HG03520 (cell line): Measurements from ENCODE around the gene STX3.
"Not testable (repeated sequence)": the region's sequence is repeated elsewhere in the genome, so short reads cannot be mapped to it uniquely, and the experiment has no call there.

ENCODE experiments used
- ATAC-seq: cut with Tn5 transposase; IDR thresholded peaks from one replicate; pipeline ENCODE4 v1.9.1; 2021; ENCODE audit warnings: mild to moderate bottlenecking, moderate library complexity; ENCODE audit not compliant: unreplicated experiment

STX3 gene

DNA sequence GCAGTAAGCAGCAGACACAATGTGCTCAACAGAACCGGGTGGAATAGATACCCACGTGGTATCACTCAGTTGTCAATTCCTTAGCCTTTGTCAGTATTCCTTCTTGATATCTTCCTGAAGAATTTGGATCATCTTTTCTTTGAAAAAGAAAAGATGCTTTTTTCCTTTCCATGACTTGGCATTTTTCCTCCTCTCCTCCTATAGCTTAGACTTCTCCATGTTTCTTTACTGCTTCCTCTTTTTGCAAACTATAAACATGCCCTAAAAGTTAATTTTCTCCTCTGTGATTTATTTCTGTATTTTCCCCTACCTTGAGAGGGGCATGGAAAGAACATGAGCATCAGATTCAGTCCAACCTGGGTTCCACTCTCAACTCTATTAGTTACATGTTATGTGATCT lies 78.4 kb downstream of the STX3 start:
- ATAC-seq: no peak

DNA sequence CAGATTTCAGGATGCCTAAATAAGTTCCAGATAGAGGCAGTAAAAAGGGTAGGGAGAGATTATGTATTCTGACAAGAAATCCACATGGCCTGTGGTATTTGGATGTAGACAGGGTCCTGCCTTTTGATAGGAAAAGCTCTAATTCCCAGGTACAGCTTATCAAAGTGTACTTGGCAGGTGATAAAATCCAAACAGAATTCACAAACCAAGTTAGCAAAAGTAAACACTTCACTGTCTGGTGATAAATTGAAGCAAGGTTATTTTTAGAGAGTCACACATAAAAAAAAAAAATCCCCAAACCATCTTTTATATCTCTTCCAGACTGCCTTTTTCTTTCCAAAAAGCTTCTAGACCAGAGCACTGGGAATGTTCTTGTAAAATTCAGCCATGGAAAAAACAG lies 84.4 kb downstream of the STX3 start:
- ATAC-seq: no peak

DNA sequence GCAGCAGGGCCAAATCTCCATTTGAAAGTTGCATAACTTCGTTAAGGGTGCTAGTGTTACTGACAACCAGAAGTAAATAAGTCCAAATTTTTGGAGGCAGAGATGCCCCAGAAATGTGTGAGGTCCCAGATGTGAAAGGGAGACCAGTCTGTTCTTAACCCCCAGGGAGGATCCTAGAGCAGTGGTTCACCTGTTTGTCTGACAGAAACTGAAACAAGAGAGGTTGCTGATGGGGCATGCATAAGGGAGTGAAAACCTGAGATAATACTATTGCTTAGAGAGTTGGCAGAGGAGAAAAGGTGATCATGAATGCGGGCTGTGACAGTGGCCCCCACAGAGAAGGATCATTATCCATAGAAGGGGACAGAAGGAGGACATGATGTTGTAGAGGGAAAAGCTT lies 86.3 kb downstream of the STX3 start:
- no peak for ATAC-seq

DNA sequence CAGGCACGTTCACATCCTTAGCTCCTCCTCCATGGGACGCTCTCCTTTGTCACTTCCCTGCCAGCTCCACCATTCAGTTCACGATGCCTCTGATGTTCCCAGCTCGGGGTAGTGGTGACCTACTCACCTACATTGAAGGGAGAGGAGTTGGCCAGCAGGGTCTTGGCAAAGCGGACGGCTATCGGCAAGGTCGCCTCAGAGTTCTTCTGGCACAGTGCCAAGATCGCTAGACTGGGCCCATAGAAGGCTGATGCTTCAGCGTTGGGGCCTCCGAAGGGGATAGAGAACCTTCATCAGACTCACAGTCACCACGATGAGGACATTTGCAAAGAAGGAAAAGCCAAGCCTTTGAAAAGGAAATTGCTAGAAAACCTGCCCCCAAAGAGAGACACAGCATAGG lies 87.1 kb downstream of the STX3 start:
- ATAC-seq: no peak

DNA sequence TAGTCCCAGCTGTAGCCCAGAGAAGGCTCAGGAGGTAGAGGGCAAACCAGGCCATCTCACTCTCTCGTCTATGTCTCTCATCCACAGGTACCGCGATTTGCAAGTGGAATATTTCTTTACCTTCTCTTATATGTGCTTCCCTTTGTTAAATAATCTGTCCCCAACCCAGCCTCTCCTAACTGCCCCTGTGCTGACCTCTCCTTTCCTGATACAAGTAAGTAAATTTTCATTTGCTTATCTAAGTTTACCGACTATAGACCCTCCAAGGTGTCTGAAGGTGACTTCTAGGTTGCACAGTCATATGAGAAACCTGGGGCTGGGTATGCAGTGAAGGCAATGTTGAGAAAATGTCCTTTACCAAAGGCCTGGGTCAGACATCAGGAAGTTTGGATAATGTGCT lies 90.2 kb downstream of the STX3 start, which contains the start of gene CBLIF:
Gene CBLIF (minus strand): TSS at position 101 of the 400 bp plus-strand sequence. CDS start 46 bp downstream, at position 55.
- ATAC-seq: no peak

DNA sequence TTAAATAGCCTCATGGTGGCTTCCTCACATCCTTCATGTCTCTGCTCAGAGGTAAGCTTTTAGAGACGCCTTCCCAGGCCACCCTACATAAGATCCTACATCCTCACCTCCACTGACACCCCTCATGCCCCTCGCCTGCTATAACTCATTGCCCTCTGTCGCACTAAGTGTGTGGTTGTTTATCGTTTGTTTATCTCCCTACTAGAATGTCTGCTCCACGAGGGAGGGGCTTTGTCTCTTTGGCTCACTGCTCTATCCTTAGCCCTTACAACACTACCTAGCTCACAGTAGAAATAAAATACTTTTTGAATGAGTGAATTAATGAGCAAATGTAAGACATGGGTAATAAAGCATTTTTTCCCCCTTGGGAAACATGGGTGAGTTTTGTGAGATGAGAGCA lies 91.4 kb downstream of the STX3 start:
- no peak for ATAC-seq

DNA sequence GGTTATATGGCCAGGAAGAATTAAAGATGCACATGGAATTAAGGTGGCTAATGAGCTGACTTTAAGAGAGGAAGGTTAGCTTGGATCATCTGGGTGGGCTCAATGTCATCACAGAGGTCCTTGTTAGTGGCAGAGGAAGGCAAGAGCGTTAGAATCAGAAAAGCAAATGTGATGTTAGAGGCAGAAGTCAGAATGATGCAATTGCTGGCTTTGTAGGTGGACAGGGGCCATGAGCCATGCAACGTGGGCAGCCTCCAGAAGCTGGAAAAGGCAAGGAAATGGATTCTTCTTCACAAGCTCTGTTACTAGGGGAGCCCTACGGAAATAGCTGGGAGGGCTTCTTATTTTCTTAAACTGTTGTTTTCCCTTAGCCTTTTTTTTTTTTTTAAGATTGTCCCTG lies 92.5 kb downstream of the STX3 start:
- no peak for ATAC-seq

DNA sequence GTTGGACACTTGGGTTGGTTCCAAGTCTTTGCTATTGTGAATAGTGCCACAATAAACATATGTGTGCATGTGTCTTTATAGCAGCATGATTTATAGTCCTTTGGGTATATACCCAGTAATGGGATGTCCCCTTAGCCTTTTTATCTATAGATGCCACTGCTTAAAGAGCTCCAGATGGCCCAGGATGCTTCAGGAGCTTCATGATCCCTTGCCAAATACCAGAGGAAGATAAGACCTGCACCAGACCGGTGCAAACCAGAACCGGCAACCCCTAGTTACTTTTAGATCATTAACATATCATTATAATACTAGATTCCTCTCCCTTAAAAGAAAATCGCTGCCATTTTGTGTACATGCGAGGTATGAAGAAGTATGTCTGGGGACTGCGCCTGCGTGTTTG lies 93.3 kb downstream of the STX3 start:
- not testable (repeated sequence) for ATAC-seq

DNA sequence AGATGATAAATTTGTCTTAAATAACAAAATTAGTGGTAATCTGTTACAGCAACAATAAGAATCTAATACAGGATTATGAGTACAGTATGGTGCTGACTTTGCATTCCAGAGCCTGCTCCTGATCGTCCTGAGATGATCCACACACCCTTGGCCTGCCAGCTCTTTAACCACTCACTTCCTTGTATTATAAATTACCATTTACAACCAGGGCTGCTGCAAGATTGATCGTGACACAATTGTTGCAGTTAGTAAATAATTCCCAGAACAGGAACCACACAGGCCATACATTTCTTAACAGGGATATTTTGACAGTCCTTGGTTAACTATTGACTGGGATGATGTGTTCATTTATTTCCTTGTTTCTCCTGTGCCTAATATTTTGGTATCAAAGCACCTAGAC lies 94.0 kb downstream of the STX3 start:
- no peak for ATAC-seq

DNA sequence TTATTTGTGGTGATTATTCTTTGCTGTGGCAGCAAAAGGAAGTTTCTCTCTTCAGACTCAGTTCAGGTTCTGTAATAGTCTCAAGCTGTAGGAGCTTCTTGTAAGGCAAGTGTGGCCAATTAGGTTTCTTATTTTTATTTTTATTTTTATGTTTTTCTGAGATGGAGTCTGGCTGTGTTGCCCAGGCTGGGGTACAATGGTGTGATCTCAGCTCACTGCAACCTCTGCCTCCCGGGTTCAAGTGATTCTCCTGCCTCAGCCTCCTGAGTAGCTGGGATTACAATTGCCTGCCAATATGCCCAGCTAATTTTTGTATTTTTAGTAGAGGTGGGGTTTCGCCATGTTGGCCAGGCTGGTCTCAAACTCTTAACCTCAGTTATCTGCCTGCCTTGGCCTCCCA lies 94.4 kb downstream of the STX3 start:
- ATAC-seq: not testable (repeated sequence)

DNA sequence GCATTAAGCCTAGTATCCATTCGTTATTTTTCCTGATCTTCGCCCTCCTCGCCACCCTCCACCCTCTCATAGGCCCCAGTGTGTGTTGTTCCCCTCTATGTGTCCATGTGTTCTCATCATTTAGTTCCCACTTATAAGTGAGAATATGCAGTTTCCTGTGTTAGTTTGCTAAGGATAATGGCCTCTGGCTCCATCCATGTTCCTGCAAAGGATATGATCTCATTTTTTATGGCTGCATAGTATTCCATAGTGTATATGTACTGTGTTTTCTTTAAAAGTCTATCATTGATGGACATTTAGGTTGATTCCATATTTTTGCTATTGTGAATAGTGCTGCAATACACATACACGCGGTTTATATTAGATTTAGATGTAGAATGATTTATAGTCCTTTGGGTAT lies 96.2 kb downstream of the STX3 start:
- ATAC-seq: not testable (repeated sequence)

DNA sequence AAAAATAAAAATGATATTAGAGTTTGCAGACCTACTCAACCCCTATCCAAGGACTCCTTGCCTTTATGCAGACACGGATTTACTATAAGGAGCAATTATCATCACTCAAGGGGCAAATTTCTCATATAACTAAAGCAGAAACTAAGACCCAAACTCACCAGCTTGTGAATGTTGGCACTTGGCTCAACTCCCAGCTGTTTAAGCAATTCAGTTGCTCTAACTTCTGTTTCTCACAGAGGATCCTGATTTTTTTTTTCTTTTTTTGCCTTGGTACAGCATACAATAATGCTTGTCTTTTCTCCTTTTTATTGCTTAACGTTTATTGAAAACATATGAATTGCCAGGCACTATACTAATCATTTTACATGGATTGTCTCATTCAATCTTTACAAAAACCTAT lies 99.7 kb downstream of the STX3 start:
- ATAC-seq: no peak
